Activated CD4-positive, alpha-beta T cell treated with anti-CD3 and anti-CD28 coated beads, Interleukin-2, amount 50 U/mL, for 24 hours (primary cell): ENCODE results near the gene CEP63.

Source experiments
- DNase-seq, 2 donors: peaks; one replicate each; pipeline ENCODE4 v3.0.0-alpha.2; 2020; ENCODE audit warnings: low read depth in 1 of 2, low spot score in 1 of 2

The CEP63 gene

DNA sequence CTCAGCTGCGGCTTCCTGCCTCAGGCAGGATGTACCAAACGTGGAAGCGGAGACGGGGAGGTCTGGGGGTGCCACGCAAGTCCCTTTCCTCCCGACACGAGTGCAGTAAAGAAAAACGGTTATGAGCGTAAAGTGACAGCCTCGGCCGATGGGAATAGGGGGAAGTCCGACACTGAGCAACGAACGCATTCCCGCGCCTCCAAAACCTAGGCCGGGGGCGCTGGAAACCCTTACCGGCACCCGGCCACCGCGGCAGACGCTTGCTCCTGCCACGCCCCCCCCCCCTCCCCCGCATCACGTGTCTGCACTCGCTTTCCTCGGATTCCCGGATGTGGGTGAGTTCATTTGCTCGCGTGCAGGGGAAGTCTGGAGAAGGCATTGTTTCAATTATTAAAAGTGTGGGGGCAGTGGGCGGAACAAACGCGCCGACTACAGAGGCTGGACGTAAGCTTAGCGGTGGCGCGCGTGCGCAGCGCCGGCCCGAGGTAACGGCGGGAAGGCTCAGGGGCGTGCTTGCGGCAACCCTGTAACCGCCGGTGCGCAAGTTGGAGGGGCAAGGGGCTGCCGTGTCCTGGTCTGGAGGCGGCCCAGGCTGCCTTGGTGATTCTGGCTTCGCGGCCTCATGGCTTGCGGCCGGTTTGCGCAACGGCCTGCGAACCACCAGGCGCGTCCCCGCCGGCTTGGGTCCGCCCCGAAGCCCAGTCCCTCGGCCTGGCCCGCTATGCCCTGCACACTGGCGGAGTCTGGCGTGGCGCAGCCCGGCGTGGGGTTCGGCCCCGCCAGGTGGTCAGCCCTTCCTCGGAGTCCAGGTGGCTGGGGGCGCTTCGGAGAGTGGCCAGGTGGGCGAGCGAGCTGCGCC lies at the start of gene CEP63, which contains the start of gene ANAPC13:
TSS of gene CEP63 (plus strand) at position 340 of the 859 bp plus-strand sequence. CDS start 9,264 bp downstream, outside the sequence.
TSS of gene ANAPC13 (minus strand) at position 268 of the 859 bp plus-strand sequence. CDS start 3,081 bp downstream, outside the sequence.
- peak; percentile 85 to 94 for DNase-seq

DNA sequence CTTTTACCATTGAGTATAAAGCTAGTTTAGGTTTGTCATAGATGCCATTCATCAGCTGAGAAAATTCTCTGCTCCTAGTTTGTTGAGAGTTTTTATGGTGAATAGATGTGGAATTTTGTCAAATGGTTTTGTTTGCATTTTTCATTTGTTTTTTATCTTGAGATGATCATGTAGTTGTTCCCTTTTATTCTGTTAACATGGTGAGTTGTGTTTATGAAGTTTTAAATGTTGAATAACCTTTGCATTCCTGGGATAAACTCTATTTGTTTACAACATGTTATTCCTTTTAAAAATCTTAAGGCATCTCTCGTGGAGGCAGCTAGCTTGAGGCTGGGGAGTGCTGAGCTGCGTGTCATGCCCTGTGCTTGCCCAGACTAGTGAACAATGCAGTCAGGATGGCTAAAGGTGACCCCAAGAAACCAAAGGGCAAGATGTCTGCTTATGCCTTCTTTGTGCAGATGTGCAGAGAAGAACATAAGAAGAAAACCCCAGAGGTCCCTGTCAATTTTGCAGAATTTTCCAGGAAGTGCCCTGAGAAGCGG lies 48.6 kb upstream of the CEP63 start:
- no peak for DNase-seq

DNA sequence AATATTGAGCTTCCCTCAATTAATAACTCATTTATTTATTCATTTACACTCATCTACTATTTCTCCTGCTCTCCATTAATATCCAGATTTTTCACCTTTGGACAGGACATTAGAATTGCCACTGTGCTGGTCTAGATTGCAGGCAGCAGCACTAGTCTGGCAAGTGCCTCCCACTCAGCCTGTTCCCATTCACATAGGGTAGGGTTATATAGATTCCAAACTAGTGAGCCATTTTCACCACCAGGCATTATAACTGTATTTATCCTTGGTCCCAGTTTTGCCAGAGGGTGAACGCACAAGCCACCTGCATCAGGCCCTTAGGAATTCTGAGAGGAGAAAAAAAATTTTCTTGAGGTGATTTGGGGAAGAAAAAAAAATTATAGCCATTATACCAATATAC lies 44.5 kb upstream of the CEP63 start:
- DNase-seq: no peak

DNA sequence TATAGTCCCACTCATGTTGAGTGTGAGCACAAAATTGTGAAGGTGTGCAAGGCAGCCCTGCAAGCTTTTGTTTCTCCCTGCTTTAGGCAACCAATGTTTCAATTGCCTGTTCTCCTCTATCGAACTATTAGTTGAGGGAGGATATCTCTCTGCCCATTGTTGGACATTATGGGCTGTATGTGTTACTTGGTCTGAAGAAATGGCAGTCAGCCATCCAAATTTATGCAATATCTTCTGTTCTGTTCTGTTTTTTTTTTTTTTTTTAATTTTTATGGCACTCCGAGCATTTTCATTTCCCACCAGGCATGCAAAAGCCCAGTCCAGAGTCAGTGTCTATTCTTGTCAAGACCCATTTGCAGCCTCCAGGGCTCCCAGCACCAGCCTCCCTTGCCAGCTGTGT lies 44.0 kb upstream of the CEP63 start:
- no peak for DNase-seq

DNA sequence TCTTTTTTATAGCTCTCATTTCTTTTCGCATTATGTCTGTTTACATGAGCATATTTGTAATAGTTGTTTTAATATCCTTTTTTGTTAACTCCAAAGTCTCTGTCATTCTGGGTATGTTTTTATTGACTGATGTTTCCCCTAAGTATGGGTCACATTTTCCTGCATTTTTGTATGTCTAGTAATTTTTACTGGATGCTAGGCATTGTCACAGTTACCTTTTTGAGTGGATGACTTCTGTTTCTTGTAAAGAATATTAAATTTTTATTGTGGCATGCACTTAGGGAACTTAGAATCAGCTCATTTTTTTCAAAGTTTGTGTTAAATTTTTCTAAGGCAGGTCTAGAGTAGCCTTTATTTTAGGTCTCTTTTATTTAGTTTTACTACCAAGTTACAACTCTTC lies 40.8 kb upstream of the CEP63 start:
- DNase-seq: no peak

DNA sequence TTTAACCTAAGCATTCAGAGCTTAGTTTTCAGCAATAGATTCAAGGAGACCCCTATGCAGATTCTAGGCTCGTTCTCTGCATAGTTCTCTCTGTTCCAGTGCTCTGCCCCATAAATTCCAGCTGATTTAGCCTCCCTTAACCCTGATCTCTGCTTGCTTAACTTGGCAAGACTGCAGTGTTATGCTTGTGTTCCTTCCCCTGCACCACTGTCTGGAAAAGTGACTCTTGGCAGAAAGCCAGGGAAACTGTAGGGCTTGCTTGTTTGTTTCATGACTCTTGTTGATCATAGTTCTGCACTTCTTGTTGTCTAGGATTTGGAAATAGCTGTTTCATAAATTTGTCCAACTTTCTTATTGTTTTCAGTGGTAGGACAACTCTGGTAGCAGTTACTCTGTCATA lies 40.2 kb upstream of the CEP63 start:
- DNase-seq: no peak

DNA sequence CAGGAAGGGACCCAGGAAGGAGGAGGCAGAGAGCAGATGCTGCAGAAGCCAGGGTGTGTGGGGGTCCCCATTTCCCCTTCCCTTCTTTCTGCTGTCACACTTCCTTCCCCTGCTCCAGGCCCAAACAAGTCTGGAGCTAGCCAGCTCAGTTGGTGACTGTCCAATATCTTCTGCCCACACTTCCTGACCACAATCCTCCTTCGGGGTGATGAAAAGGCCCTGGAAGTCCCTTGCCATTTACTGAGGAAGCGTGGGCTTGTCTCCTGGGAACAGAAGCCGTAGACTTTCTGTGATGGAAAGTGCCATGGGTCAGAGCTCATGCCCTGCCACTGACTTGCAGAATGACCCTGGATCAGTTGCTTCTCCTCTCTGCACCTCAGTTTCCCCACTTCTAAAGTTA lies 39.1 kb upstream of the CEP63 start:
- DNase-seq: no peak

DNA sequence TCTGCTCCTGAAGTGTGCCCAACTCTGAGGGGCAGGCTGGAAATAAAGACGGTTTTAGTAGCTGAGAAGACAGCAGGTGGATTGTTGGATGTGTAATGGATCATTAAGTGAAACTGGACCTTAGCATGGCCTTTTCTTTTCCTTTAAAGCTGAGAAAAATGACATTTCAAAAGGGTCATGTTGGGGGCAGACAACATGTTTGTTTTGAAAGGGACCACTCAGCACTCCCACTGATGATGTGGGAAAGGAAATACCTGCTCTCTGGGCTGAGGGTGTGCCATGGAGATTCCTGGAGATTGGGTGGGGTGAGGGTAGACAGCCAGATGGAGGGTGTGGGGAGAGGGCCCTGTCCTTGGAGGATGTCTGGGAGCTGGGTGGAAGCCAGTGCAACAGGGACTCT lies 38.5 kb upstream of the CEP63 start:
- DNase-seq: no peak

DNA sequence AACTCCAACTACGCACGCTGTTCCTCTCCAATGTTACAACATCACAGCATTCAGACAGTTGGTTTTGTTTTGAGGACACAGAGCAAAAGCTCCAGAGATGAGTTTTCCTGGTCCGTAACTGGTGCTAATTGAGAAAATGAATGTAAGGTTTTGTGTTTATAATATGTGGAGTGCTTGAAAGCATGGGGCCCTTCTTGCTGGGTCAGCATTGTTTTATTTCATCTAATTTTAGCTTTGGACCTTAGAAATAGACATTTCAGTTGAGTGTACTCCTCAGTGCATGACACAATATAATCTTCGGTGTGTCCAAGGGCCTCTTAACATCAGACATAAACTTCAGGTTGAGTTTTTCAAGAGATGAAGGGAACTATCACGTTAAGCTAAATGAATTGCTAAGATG lies 37.2 kb upstream of the CEP63 start:
- no peak for DNase-seq

DNA sequence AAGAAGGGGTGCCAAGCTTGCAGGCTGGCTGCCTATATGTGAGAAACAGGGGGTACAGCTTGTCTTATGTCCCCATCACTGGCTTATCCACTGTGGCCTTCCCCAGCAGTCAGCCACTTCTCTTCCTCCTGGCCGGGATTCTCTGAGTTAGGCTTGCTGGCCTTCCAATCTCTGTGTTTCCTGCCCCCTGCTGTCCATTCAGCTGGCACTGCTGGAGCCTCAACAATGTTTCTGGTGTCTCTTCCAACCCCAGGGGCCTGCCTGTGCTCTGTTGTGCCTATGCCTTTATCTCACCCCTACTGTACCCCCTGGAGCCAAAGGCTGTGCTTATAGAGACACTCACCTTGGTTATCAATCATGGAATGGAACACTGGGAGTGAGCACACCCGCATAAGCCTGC lies 36.6 kb upstream of the CEP63 start:
- DNase-seq: no peak

DNA sequence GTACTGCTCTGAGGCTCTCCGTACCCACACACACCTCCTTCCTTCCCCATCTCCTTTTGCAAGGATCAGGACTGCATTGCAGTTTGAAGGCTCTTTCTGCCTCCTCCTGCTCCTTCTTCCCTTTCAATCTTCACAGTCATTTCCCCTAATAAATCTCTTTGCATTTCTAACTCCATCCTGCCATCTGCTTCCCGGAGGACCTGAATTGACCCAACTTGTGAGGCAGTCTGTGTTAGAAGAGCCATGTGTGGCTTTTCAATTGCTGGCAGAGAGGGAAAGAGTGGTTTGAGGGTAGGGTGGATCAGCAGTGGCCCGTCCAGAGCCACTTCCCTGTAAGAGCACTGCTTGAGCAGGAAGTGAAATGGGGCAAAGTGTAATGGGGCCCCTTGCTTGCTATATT lies 35.9 kb upstream of the CEP63 start:
- DNase-seq: no peak

DNA sequence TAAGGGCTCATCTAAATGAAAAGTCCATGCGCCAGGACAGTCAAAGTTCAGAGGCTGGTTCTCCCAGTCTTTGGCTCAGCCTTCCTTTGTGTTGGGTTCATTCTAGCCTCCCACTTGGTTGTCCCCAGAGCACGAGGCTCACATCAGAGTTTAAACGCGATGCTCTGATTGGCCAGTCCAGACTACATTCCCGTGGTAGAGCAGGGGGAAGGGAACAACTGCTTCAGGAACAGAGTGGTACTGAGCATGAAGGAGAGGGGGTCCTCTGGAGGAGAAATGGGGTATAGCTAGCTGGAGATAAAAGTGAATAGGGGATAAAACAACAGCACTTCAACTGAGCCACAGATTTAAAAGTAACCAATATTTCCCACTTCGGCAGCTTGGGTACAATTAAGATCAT lies 32.2 kb upstream of the CEP63 start:
- no peak for DNase-seq

DNA sequence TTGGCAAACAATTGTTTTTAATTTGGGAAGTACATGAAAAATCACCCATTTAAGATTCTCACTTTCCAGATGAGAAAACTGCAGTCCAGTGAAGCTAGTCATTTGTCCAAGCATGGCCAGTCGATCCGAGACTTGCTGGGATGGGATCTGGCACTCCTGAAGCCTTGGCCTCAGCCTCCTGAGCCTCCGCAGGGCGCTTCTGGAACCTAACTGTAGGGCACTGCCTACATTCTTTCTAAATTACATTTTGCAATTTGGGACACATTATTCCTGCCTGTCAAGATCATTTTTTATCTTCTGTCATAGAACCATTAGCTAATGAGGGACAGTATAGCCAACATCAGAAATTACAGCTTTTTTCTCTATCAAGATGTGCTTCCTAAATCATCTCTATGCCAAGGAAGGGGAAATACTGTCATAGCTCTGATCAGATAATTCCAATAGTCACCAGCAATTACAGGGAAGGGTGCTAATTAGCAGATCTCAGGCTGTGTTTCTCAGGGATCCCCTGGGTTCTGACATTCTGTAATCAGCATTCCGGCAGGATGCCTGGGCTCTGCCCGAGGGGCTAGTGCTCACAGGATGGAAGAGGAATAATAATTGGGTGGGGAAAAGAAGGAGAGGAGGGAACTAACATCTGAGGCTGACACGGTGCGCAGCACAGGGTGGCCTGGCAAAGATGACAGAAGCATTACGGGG lies 28.3 kb upstream of the CEP63 start:
- DNase-seq: no peak

DNA sequence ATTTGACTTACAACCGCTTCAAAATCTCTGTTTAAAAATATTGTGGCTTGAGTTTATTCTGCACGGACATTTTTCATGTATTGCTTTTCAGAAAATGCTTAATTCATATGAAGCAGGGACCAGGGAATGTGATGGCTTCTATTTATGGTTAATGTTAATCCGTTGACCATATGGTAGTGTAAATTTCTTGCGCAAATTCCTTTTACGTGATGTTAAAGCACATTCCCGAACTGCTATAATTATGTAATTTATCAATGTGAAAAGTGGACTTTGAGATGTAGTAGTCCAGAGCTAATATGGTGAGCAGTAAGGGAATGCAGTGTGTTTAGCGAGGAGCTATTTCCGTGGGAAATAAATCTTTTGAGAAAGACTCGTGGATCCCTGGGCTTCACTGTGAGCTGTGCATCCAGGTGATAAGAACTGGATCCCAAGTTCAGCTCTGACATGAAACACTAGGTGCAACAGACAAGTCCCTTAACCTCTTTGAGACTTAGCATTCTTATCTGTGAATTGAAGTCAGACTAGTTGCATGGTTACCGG lies 27.4 kb upstream of the CEP63 start:
- DNase-seq: no peak

DNA sequence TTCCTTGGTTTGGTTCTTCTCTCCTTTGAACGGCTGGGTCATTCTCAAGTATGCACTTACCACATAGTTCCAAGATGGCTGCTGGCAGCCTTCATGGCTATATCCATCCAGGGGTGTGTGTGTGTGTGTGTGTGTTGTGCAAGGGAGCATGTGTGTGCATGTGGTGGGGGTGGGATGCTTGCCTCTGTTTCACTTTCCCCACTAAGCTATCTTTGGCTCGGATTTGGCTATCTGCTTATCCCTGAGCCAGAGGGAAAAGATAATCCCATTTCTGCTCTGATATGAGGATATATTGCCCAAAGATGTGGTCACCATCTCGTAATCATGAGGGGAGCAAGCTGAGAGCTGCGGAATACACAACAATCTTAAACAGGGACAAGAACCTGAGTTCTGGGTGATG lies 26.3 kb upstream of the CEP63 start:
- DNase-seq: no peak

DNA sequence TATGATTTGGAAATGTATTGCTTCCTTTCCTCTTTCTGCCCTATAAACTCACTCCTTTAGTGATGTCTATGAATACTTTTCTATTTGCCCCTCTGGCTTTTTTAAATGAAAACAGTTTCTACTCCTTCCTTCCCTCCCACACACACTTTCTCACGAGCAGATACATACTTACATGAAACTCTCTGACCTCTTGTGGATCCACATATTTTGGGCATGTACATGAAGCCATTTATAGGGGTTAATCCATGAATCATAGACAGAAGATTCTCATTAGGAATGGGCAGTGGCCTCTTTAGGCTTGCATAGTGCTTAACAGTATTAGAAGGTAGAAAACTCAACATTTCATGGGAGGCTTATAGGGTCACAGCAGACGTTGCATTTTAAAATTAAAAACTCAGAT lies 24.9 kb upstream of the CEP63 start:
- DNase-seq: no peak

DNA sequence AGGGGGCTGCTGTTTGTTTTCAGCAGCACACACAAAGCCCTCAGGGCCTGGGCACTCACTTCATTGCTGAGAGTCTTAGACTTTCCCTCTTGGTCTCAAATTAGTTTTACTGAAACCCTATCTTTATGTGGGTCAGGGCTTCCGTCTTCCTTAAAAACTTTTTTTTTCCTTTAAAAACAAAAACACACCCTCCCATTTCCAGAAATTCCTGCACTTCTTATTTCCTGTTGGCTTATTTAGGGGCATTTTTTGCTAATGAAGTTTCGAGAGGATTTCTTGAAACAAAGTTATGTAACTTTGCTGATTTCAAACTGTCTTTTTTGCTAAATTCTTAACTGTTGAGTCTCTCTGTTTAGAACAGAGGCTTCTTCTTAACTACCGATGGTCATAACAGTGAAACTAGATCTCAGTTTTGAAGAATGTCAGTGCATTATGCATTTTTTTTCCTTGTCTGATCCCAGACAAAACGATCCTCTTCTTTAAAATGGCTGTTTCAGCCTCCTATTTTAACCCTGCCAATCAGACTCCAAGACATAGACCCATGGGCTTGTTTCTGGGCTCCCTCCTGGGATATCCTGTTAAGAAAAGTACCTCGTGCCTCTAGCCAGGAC lies 23.4 kb upstream of the CEP63 start:
- DNase-seq: no peak

DNA sequence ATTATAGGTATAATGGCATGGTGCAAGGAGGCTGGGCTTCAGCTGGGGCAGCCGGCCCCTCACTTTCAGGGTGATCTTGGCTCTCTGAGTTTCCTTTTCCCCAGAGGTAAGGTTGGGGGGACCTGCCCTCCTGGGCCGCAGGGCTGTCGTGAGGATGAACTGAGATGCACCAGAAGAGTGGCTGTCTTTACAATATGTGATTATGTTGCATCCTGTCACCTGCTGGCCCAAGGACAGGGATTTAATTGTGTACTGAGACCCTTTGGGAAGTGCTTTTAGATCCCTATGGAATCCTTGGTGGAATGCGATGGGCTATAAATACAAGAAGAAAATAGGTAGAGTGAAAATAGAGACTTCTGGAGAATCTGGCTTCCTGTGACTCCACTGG lies 22.2 kb upstream of the CEP63 start:
- DNase-seq: no peak

DNA sequence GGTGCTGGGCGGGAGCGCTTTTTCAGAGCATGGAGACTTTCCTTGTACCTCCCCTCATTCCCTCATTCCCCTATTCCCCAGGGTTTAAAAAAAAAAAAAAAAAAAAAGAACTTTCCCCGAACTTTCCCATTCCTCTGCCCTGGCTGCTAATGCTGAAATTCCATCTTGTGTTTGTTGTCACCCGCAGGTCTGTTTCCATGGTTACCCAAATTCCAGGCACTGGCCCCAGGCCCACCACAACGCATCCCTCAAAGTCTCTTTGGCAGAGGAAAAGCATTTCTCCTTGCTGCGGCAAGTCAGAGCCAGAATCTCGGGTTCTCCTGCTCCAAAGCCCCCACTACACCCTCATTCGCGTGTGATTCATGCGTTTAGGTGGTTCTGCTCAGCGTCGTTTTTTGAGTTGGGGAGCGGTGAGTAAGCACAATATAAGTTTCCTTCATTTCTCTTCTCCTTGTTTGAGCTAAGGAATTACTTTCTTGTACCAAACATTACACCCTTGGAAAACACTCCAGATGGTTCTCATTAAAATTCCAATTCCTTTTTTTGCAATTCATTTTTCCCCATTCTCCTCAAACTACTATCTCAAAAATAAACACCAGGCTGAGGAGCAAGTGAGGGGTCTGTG lies 21.7 kb upstream of the CEP63 start:
- no peak for DNase-seq

DNA sequence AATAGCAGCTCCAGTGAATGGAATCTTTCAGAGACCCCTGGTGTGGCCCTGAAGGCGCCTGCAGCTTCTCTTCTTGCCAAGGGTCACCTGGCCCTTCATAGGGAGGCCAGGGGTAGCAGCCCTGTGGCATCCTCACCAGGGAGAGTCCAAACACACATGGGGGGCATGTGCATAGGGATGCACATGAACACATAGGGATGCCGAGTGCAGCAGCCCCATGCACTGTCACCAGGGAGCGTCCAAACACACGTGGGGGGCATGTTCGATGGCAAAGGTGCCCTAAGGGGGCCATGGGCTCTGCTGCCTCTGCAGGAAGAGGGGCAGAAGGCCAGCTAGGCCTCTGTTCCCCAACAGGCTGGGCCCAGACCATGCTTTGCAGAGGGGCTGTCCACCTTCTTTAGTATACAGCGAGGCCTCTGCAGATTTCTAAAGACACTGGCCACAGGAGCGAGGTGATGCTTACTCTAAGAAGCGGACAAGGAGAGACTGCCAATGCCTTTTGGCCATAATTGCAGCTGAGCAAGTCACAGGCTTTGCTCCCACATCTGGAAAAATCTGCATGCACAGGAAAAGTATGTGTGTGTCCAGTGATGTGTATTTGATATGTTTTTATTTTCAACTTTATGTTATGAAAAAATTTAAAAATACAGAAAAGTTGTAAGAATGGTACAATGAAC lies 21.0 kb upstream of the CEP63 start:
- no peak for DNase-seq

DNA sequence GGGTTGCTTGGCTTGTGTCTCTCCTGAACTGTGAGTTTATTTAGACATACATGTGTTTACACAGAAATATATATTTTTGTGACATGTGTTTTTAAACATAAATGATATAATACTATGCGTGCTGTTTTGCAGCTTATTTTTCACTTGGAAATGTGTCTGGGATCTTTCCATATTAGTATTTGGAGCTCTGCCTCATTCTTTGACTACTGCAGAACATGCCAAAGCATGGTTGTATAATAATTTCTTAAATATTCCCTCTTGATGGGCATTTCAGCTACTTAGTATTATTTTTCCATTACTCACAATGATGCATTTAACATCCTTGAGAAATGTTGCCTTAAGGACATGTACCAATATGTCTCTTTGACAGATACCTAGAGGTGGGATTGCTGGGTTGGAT lies 19.5 kb upstream of the CEP63 start:
- DNase-seq: no peak
